DND-41 (cell line): ENCODE results near the gene ACKR3.

Experiments used
- CTCF ChIP-seq: IDR thresholded peaks from 2 replicates; pipeline ENCODE4 v1.5.1; 2012; ENCODE audit warnings: borderline replicate concordance, low read length, moderate library complexity, mild to moderate bottlenecking; ENCODE audit not compliant: poor library complexity, severe bottlenecking; ENCODE audit errors: extremely low read depth
- EZH2 ChIP-seq: IDR thresholded peaks from 3 replicates; pipeline ENCODE4 v1.6.1; 2012; ENCODE audit warnings: borderline replicate concordance, low read depth, mild to moderate bottlenecking, moderate library complexity, low read length, inconsistent platforms; ENCODE audit not compliant: severe bottlenecking

GRCh38 chr2:236576953-236577352 is 7.3 kb downstream of the ACKR3 start:
- TF ChIP-seq CTCF (no peak), EZH2 (no peak)
